SU-DHL-6 (cell line): ENCODE measurements around the gene CDKN2AIPNL.

Experiments used
- CTCF ChIP-seq: fragments of 200-600 bp; sonication (generic); IDR thresholded peaks from one replicate; pipeline ENCODE4 v1.5.1; 2017; ENCODE audit warnings: antibody characterized with exemption, mild to moderate bottlenecking, low read length, moderate library complexity; ENCODE audit not compliant: insufficient read depth, poor library complexity, severe bottlenecking
- EZH2phosphoT487 ChIP-seq: fragments of 200-600 bp; sonication (generic), shearing (Covaris generic); conservative IDR thresholded peaks from 2 replicates; pipeline ENCODE4 v1.6.1; 2018; ENCODE audit warnings: mild to moderate bottlenecking, antibody characterized with exemption, low read length, moderate library complexity, mixed read lengths

GRCh38 chr5:134447815-134448520 is 36.3 kb upstream of the CDKN2AIPNL start:
- TF ChIP-seq CTCF (no peak), EZH2phosphoT487 (no peak)
